Iris pigment epithelial cell (primary cell): Measurements from ENCODE around the gene EXOC4.
A peak's percentile ranks its signal among the peaks of the same experiment; 100 is the strongest.
"Not testable (repeated sequence)": the region's sequence is repeated elsewhere in the genome, so short reads cannot be mapped to it uniquely, and the experiment has no call there.

Source experiments
- DNase-seq: peaks from one replicate; pipeline ENCODE4 v3.0.0-alpha.2; 2011; ENCODE audit warnings: low read depth

Gene EXOC4

DNA sequence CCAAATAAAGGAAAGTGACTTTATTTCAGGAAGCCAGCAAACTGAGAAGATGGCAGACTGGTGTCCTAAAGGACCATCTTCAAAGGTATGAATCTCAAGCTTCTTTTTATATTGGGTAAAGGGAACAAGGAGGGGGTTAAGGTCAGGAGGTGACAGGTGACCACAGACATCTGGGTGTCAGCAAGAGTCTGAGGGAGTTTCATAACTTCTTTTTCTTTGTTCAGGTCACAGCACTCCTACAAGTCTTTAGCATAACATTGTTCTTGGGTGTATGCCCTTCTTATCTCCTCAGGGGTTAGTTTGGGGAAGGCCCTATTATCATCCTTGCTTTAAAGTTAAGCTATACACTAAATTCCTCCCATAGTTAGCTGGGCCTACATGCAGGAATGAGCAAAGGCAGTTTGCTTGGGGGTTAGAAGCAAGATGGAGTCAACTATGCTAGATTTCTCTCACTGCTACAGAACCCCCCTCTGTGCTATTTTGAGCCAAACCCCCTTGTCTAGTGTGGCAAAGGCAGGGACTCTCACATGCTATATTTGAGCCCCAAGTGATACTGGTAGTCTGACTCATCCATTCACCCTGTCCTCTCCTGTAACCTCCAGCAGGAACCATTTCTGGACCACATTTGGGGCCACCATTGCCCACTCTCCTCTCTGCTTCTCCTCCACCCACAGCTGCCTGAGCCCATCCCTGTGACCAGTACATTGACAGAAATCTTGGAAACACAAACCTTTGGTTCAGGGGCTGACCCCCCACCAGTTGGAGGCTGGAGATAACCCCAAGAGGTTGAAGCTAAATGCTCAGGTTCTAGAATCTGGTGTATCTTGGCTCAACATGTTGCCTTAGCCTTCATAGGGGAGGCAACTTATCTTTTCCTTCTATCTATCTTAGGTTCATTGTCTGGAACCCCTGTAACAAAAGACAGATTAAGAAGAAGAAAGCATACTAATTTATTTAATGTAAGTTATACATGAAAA is 818.8 kb downstream of the EXOC4 start:
- DNase-seq, result no peak

DNA sequence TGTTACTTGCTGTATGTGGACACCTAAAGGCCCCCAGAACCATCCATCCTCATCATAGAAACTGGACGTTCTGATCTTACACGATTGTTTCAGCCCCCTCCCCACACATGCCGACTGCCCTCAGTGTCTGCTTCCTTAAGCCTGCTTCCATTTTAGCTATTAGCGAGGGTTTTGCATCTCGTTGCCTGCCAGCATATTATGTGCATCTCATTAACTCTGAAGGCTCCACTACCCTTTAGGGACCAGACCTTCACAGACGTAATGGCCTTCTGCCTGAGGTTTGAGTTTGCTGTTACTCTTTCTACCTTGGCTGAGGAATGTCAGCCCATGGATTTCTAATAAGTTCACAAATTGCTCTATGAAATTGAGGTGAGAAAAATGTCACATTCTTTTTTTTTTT is 820.4 kb downstream of the EXOC4 start:
- no peak for DNase-seq

DNA sequence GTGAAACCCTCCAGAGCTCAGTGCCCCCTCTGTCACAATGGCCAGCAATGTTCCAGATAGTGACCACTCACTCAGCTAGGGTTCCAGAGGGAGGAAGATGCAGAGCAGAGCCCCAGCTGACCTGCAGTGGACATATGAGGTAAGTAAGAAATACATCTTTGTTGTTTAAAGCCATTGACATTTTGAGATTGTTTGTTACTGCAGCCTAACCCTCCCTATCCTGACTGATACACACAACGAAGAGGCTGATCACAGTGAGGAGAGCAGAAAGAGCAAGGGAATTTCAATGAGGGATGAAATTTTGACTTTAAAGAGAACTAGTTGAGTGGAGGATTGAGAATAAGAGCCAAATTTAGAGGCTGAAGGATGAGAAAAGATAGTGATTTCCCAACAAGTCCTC is 822.9 kb downstream of the EXOC4 start:
- no peak for DNase-seq

DNA sequence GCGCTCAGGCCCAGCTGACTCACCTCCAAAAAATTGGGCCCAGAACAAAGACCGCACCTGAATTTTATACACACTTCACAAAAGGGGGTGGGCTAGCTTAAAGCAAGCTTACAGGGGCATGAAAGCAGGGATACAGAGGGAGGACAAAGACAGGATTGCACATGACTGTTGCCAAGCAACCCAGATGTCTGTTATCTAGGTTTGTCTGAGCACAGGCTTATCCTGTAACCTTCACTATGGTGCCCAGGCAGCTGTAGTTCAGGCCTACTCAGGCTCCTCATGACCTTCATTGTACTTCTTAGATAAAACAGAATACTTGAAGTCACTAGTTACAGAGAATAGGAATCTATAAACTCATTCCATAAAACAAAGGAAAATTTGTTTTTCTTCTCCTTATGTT is 824.7 kb downstream of the EXOC4 start:
- not testable (repeated sequence) for DNase-seq

DNA sequence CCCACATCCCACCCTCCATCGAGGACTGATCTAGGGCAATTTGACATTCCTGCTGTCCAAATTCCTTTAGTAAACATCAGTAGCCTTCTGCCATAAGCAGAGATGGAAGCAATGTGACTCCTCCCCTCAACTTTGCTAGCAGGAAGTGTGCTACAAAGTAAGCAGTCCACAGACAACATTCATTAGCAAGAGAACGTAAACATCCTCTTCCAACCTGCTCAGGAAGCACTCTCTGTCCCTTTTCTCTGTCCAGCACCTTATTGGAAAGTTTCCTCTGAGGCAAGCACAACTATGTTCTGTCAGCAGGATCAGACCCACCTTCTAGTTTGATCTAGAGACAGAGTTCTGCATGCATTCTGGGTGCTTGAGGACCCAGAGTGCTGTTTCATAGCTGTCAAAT is 826.1 kb downstream of the EXOC4 start:
- DNase-seq, result no peak

DNA sequence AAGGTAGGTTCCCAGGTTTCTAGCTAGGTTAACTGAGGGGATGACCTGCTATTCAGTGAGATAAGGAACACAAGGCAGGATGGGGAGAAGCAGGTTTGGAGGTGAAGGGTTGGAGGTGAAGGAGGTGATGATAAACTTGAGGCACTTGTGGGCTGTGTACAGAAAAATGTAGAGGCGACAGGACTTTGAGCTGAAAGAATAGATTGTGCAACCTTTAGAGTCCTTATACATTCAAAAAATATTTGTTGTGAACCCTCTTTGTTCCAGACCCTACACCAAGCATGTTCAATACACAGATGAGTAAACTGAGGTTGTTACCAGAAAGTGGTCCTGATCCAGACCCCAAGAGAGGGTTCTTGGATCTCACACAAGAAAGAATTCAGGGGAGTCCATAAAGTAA is 828.8 kb downstream of the EXOC4 start:
- no peak for DNase-seq

DNA sequence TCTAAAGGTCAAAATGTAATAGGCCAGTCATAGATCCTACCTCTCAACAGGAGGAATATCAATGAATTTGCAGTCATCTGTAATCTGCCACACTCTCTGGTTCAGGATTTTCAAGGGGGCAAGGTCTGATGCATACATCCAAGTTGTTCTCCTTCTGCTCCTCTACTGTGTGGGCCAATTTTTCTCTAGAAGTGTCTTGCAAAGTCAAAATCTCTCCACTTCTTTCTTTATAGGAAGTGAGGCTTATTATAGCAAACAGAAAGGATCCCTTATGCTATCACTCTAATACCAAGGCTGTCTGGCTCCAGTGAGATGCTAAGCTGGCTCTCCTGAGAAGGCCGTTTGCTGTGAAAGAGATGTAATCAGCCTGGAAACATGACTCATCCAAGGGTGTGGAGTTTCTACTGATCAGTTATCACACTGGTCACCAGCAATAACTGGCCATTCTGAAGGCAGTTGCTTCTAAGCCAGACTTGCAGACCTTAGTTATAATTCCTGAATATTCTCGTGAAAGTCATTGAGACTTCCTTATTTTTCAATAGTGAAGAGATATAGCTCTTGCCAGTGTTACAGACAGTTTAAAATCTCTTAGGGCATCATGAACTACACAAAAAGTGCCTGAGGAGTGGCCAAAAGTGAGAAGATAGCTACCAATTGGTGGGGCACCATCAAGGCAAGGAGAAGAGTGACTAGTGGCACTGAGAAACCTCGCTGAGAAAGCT is 831.0 kb downstream of the EXOC4 start:
- DNase-seq, result peak; percentile 34

DNA sequence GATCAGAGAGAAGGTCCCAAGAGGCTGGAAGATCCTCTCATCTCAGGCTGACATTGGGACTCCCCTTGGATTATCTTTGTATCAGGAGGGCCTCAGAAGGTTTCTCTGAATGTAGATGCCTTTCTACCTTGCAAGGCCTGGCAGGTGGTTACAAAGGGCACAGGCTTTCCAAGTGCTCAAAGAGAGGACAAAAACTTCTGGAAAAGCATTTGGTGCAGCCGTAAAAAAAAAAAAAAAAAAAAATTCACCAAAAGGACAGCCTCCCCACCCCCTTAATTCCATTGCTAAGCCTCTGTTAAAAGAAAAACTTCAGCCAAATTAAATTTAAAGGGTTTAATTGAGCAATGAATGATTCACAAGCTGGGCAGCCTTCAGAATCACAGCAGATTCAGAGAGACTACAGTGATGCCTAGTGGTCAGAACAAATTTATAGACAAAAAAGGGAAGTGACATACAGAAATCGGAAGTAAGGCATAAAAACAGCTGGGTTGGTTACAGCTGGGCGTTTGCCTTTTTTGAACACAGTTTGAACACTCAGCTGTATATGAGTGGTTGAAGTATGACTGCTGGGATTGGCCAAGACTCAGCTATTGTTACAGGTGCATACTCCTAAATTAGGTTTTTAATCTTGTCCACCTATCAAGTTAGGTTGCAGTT is 831.7 kb downstream of the EXOC4 start:
- DNase-seq, result no peak

DNA sequence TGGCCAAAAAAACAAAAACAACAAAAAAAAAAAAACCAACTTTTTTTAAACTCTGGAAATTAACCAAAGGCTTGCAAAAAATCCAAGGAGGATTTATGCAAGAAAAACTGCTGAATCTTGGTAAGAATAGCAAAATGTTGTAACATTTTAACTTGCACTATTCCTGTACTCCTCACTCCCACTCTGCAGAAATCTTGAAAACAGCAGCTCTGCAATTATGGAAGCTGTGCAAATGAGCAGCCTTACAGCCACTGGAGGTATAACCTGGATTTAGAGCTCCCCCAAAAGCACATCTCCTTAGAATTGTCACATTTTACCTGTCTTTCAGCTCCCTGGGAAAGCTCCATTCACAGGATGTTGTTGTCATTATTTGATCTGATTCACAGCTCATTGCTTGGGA is 832.4 kb downstream of the EXOC4 start:
- no peak for DNase-seq

DNA sequence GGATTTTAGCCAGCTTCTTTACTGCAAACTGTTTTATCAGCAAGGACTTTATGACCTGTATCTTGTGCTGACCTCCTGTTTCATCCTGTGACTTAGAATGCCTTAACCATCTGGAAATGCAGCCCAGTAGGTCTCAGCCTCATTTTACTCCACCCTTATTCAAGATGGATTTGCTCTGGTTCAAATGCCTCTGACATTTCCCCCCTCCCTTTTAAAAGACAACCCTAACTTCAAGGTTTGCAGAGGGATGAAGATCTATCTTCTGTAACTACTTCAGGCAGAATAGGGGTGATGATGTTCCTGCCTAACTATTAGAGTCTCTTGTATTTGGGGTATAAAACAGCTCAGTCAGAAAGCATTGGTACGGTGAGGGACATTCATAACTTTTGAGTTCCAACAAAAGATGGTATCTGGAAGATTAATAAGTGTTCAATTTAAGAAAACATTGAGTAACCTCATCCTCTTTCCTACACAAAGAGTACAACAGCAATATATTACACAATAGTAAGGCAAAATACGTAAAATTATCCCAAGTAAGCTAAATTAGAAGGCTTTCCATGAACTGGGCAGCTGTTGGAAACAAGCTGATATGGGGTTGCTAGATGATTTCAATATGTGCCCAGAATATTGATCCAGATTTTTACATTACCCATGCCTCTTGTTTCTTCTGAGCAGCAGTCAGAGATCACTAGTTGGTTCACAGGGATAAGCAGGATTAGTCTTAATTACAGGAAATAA is 834.3 kb downstream of the EXOC4 start:
- DNase-seq, result no peak

DNA sequence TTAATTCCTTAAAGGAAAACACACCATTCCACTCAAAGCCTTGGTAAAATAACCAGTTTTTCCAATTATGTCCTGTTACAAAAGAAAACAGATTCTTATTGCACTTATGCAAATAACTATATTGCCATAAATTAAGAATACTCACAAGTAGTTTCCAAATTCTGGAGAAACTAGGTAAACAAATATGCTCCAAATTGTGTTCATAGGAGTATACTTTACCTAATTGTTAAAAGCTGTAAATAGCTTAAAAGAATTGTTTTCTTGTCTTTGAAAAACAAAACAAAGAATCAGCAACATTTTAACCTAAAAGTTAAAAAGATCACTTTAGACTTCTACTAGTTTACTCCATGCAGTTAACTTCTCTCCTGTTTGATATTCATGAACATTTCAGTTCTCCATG is 835.3 kb downstream of the EXOC4 start:
- no peak for DNase-seq

DNA sequence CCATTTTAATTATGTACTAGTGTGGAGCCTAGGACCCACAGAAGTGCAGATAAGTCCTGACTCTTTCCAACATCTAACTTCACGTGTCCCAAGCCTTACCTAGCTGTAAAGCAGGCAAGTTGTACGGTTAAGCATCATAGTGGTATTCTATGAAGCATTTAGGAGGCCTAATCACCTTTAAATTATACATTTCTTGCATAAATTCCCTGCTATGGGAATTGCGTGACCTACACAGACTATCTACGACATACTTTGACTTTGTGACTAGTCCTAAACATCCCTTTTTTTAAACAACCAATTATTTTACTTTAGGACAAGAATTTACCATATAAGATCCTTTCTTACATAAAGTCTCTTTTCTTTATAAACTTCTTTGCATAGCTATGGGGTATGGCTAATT is 836.6 kb downstream of the EXOC4 start:
- no peak for DNase-seq

DNA sequence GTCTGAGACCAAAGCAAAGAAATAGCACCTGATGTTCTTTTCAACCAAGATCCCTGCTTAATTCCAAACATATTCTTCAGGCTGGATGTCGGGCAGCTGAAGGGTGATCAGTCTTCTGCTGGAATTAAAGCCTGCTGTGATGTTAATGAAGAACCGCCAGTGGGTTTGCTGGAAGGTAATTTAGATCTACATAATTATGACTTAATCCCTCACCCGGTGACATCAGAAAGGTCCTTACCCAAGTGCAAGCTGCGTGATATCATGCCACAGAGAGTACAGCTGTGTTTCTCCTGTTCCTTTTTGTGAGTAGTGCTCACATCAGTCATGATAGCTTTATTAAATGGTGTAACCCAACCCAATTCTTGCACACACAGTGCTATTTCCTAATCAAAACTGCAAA is 845.2 kb downstream of the EXOC4 start:
- no peak for DNase-seq

DNA sequence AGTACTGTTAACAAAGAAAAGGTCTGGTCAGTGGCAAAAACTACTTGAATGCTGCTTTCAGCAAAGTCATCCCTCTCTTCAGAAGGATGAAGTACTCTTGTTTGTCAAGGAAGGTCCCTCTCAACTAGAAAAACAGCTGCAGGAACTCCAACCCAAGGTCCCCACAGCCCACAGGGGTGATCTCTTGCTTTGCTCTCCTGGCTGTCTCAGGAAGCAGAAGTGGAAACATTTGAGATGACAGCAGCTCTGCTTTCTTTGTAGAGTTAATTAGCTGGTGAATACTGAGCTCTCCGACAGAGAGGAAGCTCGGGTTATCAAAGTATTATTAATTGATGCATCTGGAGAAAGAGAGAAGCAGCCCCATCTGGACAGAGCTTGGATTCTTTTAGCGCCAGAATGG is 848.8 kb downstream of the EXOC4 start:
- no peak for DNase-seq

DNA sequence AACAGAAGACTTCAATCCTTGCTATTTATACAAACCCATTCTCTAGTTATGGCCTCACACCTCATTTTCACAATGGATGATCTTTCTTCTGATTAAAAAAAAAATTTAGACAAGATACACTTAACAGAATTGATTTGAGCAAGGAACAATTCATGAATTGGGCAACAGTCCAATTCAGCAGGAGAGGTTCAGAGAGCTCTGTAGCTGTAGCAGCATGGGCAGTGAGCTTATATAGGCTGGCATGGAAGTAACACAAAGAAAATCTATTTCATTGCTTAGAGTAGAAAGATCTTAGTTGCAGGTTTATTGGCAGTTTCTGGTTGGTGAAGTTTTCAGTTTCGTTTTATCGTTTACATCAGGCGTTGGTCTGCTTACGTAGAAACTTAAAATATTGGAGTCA is 851.3 kb downstream of the EXOC4 start:
- no peak for DNase-seq

DNA sequence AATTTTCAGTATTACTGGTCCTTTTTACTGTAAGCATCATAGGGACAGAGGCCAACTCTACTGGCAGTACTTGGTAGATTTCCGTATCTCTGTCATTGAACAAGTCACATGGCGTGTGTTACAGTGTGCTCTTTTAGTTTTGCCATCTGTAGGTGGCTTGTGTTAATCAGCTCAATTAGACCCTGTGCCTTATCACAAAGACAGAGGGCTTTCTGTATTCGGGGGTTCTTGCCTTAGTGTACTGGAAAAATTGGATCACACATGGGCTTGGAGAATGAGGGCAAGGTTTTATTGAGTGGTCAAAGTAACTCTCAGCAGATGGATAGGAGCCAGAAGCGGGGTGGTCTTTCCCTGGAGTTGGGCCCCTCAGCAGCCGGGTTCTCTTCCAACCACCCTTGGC is 853.0 kb downstream of the EXOC4 start:
- no peak for DNase-seq

DNA sequence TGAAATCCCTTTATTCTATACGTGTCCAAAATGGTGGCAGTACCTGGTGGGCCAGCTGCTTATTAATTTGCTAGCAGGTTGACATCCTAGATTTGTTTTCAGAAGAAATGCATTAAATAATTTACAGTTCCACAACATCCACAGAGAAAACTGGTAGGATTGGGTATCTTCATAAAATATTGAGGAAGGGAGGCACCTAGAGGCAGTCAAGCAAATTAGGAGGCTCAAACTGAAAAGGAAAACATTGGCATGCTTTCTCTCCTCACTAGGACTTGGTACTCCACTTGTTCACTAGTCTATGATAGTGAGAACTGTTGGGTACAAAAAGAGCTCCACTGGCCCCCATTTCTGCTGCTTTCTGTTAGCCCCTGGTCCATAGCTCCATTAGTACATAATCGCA is 855.9 kb downstream of the EXOC4 start:
- no peak for DNase-seq

DNA sequence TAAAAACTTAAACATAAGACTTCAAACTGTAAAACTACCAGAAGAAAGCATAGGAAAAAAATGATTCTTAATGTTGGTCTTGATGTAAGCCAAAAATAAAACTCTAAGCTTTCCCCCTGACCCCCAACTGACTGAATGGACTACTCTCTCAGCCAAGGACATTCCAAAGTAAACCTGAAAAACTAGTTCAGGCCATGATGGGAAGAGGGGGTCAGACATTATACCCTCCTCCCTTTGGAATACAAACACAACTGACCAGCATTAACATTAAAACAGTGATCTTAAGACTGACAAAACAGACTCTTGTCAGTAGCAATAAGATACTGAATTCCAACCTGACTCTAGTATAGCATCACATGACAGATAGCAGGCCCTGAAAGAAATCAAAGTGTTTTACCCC is 860.8 kb downstream of the EXOC4 start:
- DNase-seq, result no peak

DNA sequence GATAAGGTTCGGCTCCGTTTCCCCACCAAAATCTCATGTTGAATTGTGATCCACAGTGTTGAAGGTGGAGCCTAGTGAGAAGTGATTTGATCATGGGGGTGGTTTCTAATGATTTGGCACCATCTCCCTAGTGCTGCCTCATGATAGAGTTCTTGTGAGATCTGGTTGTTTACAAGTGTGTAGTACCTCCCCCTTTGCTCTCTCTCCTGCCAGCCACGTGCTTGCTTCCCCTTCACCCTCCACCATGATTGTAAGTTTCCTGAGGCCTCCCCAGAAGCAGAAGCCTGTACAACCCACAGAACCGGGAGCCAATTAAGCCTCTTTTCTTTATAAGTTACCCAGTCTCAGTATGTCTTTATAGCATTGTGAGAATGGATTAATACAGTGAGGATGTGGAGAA is 862.1 kb downstream of the EXOC4 start:
- no peak for DNase-seq
